ENCODE results near the gene IRF7.

Gene IRF7

GRCh38 chr11:640021-640706 lies 24.4 kb upstream of the IRF7 start:
- DNase-seq: peak; percentile 54 to 72 (median 64)

GRCh38 chr11:639332-639955 lies 23.7 kb upstream of the IRF7 start:
- peak in 2 of 4 experiments; percentile 22 to 38 for DNase-seq

- no peak for DNase-seq
Observed at GRCh38 chr11:638631-639331, 23.0 kb upstream of the IRF7 start.

- no peak for DNase-seq
Observed at GRCh38 chr11:637593-638521, 22.1 kb upstream of the IRF7 start.

GRCh38 chr11:637333-637592 lies 21.5 kb upstream of the IRF7 start:
- DNase-seq: no peak

- DNase-seq: peak in 2 of 4 experiments; percentile 20 to 47
Observed at GRCh38 chr11:636511-637332, 21.0 kb upstream of the IRF7 start, which contains the start of gene DRD4. DRD4 (plus strand) TSS chr11:637269; CDS start chr11:637305, 36 bp downstream.

- DNase-seq: no peak
Observed at GRCh38 chr11:635945-636510, 20.3 kb upstream of the IRF7 start.

- DNase-seq: no peak
Observed at GRCh38 chr11:630871-631270, 15.1 kb upstream of the IRF7 start.

GRCh38 chr11:629237-629583 lies 13.5 kb upstream of the IRF7 start:
- DNase-seq: peak in 1 of 4 experiments; percentile 15

- DNase-seq: no peak
Observed at GRCh38 chr11:628056-628455, 12.3 kb upstream of the IRF7 start.

GRCh38 chr11:627308-627576 lies 11.5 kb upstream of the IRF7 start:
- DNase-seq: no peak

GRCh38 chr11:626475-627307 lies 10.9 kb upstream of the IRF7 start, which contains the start of gene SCT:
SCT (minus strand) TSS chr11:627181; CDS start chr11:627143, 38 bp downstream.
- DNase-seq: no peak

- DNase-seq: no peak
Observed at GRCh38 chr11:625636-626268, 10.0 kb upstream of the IRF7 start.

GRCh38 chr11:624705-625635 lies 9.2 kb upstream of the IRF7 start, which contains the start of gene CDHR5:
CDHR5 (minus strand) TSS chr11:624955; CDS start chr11:624902, 53 bp downstream.
- no peak for DNase-seq

- no peak for DNase-seq
Observed at GRCh38 chr11:623999-624704, 8.4 kb upstream of the IRF7 start.

GRCh38 chr11:623349-623869 lies 7.7 kb upstream of the IRF7 start:
- DNase-seq: no peak

- DNase-seq: no peak
Observed at GRCh38 chr11:621838-622237, 6.1 kb upstream of the IRF7 start.

Data from suppressor macrophage (primary cell).